DOHH2 (cell line): ENCODE data around the gene C1orf174.

Experiments
- CTCF ChIP-seq: fragments of 200-600 bp; sonication (generic); IDR thresholded peaks from one replicate; pipeline ENCODE4 v1.5.1; 2014; ENCODE audit warnings: antibody characterized with exemption, mild to moderate bottlenecking, low read depth, low read length; ENCODE audit not compliant: poor library complexity, severe bottlenecking
- EZH2phosphoT487 ChIP-seq: fragments of 200-600 bp; sonication (generic); IDR thresholded peaks from 2 replicates; pipeline ENCODE4 v1.6.1; 2017; ENCODE audit warnings: borderline replicate concordance, mild to moderate bottlenecking, antibody characterized with exemption, low read length, moderate library complexity, mixed read lengths

- TF ChIP-seq CTCF (no peak), EZH2phosphoT487 (no peak)
Measured at GRCh38 chr1:3895951-3896325, 4.1 kb downstream of the C1orf174 start.
